Urothelium cell line (cell line): ENCODE measurements around the gene F7.

ENCODE experiments used
- DNase-seq: peaks from one replicate; pipeline ENCODE4 v3.0.0; 2011; ENCODE audit warnings: low spot score, mixed read lengths
- FAIRE-seq: peaks from 2 replicates; lab custom pipeline; 2011; peaks lifted over from hg19 to GRCh38; lab: Jason Lieb, UNC

The F7 gene

DNA sequence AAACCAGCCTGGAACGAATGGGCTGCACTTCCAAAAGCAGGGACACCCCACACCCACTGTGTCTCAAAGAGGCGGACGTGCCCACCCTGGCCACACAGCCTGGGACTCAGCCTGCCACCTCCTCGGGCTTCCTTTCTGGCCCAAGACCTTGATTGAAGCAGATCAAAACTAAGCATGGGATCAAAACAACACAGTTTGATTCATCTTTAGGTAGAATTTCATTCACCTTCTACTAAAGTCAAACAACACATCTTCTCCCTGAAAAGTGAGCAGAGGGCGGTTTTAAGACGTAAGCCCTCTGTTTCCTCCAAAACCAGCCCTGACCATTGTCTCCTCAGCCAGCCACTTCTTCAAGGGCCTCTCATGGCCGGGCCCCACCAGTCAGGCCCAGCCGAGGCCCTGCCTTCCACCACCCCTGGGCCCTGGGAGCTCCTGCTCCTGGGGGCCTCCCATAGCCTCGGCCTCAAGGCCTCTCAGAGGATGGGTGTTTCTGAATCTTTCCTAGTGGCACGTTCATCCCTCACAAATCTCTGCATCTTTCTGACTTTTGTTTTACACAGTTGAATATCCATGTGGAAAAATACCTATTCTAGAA lies 10.7 kb downstream of the F7 start:
- FAIRE-seq (no peak), DNase-seq (no peak)

DNA sequence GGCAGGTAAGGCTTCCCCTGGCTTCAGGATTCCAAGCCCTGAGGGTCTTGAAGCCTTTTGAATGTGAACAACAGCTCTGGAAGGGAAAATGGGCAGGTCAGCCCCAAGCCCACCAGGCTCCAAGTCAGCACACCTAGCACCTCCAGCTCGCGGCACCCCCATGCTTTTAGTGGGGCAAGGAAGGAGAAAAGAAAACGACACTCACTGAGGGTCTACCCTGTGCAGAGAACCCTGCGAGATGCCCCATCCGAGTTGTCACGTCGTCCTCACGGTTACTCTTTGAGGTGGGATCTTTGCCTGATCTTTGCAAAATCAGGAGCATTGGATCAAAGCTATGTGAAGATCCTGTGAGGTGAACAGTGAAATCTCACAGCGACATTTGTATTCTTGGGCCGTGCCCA lies 11.3 kb downstream of the F7 start:
- no peak for DNase-seq
- FAIRE-seq = no peak

DNA sequence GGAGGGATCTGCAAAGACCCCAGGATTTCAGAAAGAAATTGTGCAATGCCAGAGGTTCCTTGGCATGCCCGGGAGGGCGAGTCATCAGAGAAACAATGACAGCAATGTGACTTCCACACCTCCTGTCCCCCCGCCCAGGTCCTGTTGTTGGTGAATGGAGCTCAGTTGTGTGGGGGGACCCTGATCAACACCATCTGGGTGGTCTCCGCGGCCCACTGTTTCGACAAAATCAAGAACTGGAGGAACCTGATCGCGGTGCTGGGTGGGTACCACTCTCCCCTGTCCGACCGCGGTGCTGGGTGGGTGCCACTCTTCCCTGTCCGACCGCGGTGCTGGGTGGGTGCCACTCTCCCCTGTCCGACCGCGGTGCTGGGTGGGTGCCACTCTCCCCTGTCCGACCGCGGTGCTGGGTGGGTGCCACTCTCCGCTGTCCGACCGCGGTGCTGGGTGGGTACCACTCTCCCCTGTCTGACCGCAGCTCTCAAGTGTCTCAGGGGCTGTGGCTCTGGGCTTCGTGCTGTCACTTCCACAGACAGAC lies 11.8 kb downstream of the F7 start:
- DNase-seq = peak; percentile 44
- FAIRE-seq = peak; percentile 83

- no peak for DNase-seq
- no peak for FAIRE-seq
These were observed 12.3 kb downstream of the F7 start for GRCh38 chr13:113117911-113118260.

DNA sequence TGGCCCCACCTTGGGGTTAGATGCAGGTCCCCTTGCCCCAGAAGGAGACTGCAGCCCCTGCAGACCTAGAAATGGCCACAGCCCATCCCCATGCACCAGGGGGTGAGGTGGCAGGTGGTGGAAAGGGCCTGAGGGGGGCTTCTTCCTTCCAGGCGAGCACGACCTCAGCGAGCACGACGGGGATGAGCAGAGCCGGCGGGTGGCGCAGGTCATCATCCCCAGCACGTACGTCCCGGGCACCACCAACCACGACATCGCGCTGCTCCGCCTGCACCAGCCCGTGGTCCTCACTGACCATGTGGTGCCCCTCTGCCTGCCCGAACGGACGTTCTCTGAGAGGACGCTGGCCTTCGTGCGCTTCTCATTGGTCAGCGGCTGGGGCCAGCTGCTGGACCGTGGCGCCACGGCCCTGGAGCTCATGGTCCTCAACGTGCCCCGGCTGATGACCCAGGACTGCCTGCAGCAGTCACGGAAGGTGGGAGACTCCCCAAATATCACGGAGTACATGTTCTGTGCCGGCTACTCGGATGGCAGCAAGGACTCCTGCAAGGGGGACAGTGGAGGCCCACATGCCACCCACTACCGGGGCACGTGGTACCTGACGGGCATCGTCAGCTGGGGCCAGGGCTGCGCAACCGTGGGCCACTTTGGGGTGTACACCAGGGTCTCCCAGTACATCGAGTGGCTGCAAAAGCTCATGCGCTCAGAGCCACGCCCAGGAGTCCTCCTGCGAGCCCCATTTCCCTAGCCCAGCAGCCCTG lies 12.8 kb downstream of the F7 start:
- FAIRE-seq = no peak

GRCh38 chr13:113119166-113119821 lies 13.7 kb downstream of the F7 start:
- peak; percentile 97 for FAIRE-seq
- no peak for DNase-seq

More for the DNA sequence above, 12.8 kb downstream of the F7 start:
- DNase-seq = no peak

DNA sequence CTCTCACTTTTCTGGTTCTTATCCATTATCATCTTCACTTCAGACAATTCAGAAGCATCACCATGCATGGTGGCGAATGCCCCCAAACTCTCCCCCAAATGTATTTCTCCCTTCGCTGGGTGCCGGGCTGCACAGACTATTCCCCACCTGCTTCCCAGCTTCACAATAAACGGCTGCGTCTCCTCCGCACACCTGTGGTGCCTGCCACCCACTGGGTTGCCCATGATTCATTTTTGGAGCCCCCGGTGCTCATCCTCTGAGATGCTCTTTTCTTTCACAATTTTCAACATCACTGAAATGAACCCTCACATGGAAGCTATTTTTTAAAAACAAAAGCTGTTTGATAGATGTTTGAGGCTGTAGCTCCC lies 14.2 kb downstream of the F7 start:
- DNase-seq (no peak), FAIRE-seq (no peak)

DNA sequence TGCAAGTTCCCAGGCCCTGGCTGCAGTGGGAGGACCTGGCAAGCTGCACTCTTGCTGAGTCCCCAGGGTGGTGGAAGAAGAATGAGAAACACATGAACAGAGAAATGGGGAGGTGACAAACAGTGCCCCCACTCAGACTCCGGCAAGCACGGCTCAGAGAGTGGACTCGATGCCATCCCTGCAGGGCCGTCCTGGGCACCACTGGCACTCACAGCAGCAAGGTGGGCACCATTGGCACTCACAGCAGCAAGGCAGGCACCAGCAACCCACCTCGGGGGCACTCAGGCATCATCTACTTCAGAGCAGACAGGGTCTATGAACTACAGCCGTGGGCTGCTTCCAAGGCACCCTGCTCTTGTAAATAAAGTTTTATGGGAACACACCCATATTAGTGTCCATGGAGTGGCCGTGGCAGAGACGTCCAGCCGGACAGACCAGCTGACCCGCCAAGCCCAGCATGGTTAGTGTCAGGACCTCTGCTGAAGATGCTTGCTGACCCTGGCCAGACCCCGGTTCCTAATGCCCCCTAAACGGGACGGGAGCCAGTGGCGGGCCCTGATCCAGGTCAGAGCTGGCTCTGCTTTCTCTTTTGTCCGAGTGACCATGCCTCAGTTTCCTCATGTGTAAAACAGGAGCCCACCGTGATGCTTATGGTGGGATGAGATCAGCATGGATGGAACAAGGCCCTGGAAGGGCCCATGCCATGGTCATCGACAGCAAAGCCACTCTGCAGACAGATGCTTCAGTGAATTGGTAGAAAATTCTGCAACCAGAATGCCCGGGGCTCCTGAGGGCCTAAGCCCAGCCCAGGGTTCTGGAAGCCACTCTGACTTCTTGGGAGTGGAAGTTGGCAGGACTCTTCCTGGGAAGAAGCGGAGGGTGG lies 14.9 kb downstream of the F7 start:
- FAIRE-seq (no peak), DNase-seq (no peak)

- FAIRE-seq = no peak
- no peak for DNase-seq
These were observed 15.8 kb downstream of the F7 start for GRCh38 chr13:113121183-113121927.

DNA sequence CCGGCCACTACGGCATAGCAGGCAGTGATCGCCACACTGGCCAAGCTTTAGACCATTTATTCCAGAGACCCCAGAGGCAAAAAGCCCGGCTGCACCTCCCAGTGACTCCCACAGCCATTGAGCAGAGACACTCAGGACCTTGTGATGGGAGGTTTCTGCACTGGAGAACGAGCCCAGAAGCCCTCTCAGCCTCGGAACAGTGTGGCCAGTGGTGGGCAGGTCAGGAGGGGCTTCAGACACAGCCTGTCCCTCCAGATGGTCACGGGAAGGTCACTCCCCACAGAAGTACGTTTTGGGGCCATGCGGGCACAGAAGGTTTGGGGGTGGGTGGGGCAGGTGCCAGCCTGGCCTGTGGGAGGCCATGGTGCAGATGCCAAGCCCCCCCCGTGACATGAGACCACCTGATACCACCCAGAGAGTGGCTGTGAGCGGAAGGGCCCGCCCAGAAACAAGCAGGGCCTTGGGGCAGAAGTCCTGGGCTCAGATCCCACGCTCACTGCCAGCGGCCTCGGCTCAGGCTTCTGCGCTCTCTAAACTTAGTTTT lies 16.4 kb downstream of the F7 start:
- no peak for DNase-seq
- no peak for FAIRE-seq

DNA sequence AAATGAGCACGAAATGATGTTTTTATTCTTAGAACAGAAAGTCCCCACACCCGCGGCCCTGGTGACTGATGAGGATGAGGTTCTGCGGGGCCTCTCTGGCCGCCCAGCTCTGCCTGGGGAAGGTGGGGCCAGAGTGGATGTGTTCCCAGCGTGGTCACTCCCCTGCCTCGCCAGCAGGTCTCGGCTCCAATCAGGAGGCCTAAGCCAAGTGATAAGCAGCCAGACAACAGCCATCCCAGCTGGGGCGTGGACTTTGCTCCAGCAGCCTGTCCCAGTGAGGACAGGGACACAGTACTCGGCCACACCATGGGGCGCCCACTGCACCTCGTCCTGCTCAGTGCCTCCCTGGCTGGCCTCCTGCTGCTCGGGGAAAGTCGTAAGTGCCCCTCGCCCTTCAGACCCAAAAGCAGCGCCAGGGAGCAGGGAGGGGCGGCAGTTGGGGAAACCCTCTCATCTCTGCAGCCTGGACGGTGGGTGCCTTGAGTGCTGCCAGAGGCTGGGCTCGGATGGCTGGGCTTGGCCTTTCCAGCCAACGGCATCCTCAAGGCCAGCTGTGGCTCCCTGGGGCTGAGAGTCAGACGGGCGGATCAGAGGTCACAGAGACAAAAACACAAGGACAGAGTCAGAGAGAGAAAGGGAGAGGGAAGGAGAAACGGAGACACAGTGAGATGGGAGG lies 17.1 kb downstream of the F7 start, which contains the start of gene F10:
Gene F10, plus strand, starts transcription at position 250 of the 676 bp plus-strand sequence. Its CDS starts 57 bp downstream, at position 307.
- DNase-seq (no peak), FAIRE-seq (no peak)

GRCh38 chr13:113123226-113124201 lies 17.9 kb downstream of the F7 start:
- FAIRE-seq (peak; percentile 35), DNase-seq (no peak)

DNA sequence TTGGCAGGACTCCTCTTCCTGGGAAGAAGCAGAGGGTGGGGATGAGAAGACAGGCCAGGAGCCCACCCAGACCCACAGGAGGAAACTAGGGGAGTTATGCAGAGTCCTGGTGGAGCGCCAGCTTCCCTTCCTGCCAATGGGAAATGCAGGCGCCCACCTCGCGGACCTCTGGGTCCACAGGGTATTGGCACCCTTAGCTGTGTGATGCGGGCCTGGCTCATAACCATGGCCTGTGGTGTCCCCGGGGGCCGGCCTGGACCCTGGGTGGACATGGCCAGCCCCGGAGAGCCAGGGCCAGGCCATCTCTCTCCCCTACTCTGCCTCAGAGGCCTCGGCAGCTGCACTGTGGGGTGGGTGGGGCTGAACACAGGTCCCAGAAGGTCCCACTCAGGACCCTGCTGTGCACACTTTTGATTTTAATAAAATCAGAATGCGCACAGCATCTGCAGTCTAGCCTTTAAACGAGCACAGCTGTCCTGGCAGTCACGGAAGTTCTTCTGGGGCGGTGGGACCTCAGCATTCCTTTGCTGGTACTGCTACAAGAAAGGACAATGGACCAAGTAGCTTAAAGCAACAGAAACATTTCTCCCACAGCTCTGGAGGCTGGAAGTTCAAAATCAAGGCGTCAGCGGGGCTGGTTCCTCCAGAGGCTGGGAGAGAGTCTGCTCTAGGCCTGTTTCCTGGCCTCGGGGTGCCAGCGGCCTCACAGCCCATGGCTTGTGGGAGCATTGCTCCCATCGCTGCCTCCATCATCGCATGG lies 18.8 kb downstream of the F7 start:
- FAIRE-seq (no peak), DNase-seq (no peak)

GRCh38 chr13:113125506-113126264 lies 20.1 kb downstream of the F7 start:
- DNase-seq (no peak), FAIRE-seq (peak; percentile 77)

DNA sequence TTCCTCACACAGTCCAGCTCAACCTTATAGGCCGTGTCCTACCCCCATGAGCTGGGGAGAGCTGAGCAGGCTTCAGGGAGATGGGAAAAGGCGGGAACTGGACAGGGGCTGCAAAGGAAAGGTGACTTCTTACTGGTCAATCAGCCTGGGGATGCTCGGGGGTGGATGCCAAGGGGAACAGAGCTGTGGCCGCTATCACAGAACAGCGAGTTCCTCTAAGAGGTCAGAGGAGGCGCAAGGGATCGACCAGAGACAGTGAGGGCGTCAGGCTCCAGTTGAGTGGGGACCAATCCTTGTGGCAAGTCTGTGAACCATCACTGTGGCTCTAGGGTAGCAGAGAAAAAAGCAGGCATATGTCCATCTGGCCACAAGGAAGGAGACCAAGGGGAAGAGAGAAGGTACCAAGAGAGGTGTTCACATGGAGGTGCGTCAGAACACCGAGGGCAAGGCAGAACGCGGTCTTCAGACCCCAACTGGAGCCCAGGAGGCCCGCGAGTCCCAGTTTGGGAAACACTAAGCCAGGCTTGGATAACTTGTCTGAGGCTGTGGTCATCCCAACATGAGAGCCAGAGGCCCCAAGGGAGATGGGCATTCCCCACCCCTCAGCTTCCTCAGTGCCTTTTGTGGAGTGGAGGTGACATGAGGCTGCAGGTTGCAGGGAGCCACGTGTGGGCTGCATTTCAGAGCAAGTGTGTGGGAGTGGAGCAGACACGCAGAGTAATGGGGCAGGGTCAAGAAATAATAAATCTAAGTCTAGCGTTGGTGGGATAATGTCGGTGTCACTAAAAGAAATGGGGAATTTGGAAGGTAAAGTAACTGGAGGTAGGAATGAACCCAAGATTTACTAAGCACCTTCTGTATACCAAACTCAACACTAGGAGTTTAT lies 20.9 kb downstream of the F7 start:
- FAIRE-seq (no peak), DNase-seq (no peak)

DNA sequence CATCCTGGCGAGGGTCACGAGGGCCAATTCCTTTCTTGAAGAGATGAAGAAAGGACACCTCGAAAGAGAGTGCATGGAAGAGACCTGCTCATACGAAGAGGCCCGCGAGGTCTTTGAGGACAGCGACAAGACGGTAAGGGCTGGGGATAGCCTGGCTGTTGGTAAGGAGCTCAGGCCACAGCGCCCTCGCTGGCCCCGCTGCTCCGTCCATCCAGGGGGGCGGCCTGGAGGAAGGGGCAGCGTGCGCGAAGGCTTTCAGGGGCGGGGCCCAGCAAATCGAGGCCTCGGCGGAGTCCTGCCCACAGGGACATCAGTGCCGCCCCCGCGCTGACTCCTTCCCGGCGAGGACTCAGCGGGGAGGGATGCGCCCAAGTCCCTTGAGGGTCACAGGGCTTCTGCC lies 23.9 kb downstream of the F7 start:
- FAIRE-seq = no peak
- no peak for DNase-seq
